Astrocyte (in vitro differentiated cells and primary cell): ENCODE results near the gene KLHL5. TPM values are rescaled to one million over a fixed set of nuclear protein-coding genes. Genes with fewer than 3 reads are reported as not detected.
A peak's percentile ranks its signal among the peaks of the same experiment; 100 is the strongest.

ENCODE experiments used
- DNase-seq: peaks from one replicate; pipeline ENCODE4 v3.0.0-alpha.2; 2010; ENCODE audit warnings: low read depth
- FAIRE-seq: peaks from 2 replicates; lab custom pipeline; 2011; peaks lifted over from hg19 to GRCh38; lab: Jason Lieb, UNC
- H2AFZ ChIP-seq: 2 replicates; pipeline ENCODE4 v1.6.0; 2012; ENCODE audit warnings: low read depth, low read length, inconsistent platforms
- H3K27ac ChIP-seq: 2 replicates; pipeline ENCODE4 v1.5.1; 2011; ENCODE audit warnings: low read depth, low read length, inconsistent platforms
- H3K27me3 ChIP-seq: 2 replicates; pipeline ENCODE4 v1.6.0; 2011; ENCODE audit warnings: low read length, inconsistent platforms; ENCODE audit not compliant: insufficient read depth
- H3K36me3 ChIP-seq: 2 replicates; pipeline ENCODE4 v1.5.1; 2011; ENCODE audit warnings: low read length, inconsistent platforms; ENCODE audit not compliant: insufficient read depth
- H3K4me1 ChIP-seq: 2 replicates; pipeline ENCODE4 v1.5.1; 2011; ENCODE audit warnings: low read length, inconsistent platforms; ENCODE audit not compliant: insufficient read depth
- H3K4me2 ChIP-seq: 2 replicates; pipeline ENCODE4 v1.6.0; 2012; ENCODE audit warnings: low read length, inconsistent platforms
- H3K4me3 ChIP-seq: 2 replicates; pipeline ENCODE4 v1.5.1; 2011; ENCODE audit warnings: low read depth, mild to moderate bottlenecking, low read length, inconsistent platforms; ENCODE audit not compliant: insufficient read depth
- H3K79me2 ChIP-seq: 2 replicates; pipeline ENCODE4 v1.6.0; 2012; ENCODE audit warnings: mild to moderate bottlenecking, low read length, inconsistent platforms; ENCODE audit not compliant: insufficient read depth
- H3K9ac ChIP-seq: 2 replicates; pipeline ENCODE4 v1.6.0; 2012; ENCODE audit warnings: mild to moderate bottlenecking, low read length, inconsistent platforms
- H3K9me3 ChIP-seq: 2 replicates; pipeline ENCODE4 v1.5.1; 2012; ENCODE audit warnings: low read depth, mild to moderate bottlenecking, low read length, inconsistent platforms; ENCODE audit not compliant: insufficient read depth
- H4K20me1 ChIP-seq: 2 replicates; pipeline ENCODE4 v1.6.0; 2012; ENCODE audit warnings: low read length, inconsistent platforms; ENCODE audit not compliant: insufficient read depth
- H3K27ac Mint-ChIP-seq: one replicate; pipeline ENCODE4 v1.8.0; 2021; ENCODE audit warnings: mild to moderate bottlenecking, mixed read lengths; ENCODE audit not compliant: unreplicated experiment
- H3K27me3 Mint-ChIP-seq: one replicate; pipeline ENCODE4 v1.8.0; 2021; ENCODE audit warnings: low read depth, mixed read lengths; ENCODE audit not compliant: unreplicated experiment
- H3K36me3 Mint-ChIP-seq: one replicate; pipeline ENCODE4 v1.8.0; 2021; ENCODE audit warnings: low read depth, mixed read lengths; ENCODE audit not compliant: unreplicated experiment
- H3K4me1 Mint-ChIP-seq: one replicate; pipeline ENCODE4 v1.8.0; 2021; ENCODE audit warnings: low read depth, mixed read lengths; ENCODE audit not compliant: unreplicated experiment
- H3K4me3 Mint-ChIP-seq: one replicate; pipeline ENCODE4 v1.8.0; 2021; ENCODE audit warnings: mild to moderate bottlenecking, moderate library complexity, mixed read lengths; ENCODE audit not compliant: unreplicated experiment
- H3K9me3 Mint-ChIP-seq: one replicate; pipeline ENCODE4 v1.8.0; 2021; ENCODE audit warnings: mild to moderate bottlenecking, mixed read lengths; ENCODE audit not compliant: unreplicated experiment
- EZH2 ChIP-seq: IDR thresholded peaks from 2 replicates; pipeline ENCODE4 v1.6.1; 2012; ENCODE audit warnings: mild to moderate bottlenecking, low read length, inconsistent platforms; ENCODE audit not compliant: insufficient read depth
- total RNA-seq: library from RNA; stranded (reverse); gene quantifications from 2 replicates; pipeline ENCODE4 v1.2.1, GENCODE V29; 2021
- TF ChIP-seq, protein P1 (sequence below): IDR thresholded peaks from 2 replicates; pipeline ENCODE4 v1.5.1; 2011; ENCODE audit warnings: low read depth, mild to moderate bottlenecking, inconsistent platforms, low read length, moderate library complexity; ENCODE audit not compliant: insufficient read depth

The KLHL5 gene
- total RNA-seq, 1 donor from 2014 or later, result 67.5 TPM

DNA sequence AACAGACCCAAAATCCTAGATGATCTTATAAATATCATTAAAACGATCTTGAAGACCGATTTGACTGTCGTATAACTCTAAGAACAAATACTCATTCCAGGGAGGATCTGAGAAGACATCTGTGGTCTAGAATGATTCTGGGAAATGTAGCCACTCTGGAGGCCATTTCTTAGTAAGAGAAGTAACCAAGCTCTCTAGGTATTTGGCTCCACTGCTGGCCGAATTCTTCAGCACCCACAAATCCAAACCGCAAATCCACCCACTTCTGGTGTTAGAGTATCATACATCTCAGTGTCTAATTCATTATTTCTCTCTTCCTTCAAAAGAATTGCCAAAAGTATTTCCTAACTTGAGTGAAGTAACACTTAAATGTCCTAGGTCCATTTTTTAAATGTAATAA is 23.9 kb downstream of the KLHL5 start:
- Mint-ChIP-seq H3K9me3 (no peaks in the 10 kb centered on the region), H3K36me3 (peaks cover 3% of the 10 kb centered on the region), H3K4me3 (no peak overlapping the region), H3K27me3 (no peaks in the 10 kb centered on the region), H3K27ac (no peak overlapping the region), H3K4me1 (no peaks in the 10 kb centered on the region)
- peak; percentile 96 for DNase-seq
- H3K9me3 ChIP-seq, result no peaks in the 10 kb centered on the region
- H3K27ac ChIP-seq, result no peak overlapping the region
- no peak for FAIRE-seq
- peaks cover 21% of the 10 kb centered on the region for H3K36me3 ChIP-seq
- no peaks in the 10 kb centered on the region for H3K4me1 ChIP-seq
- H2AFZ ChIP-seq, result no peak overlapping the region
- H3K4me3 ChIP-seq, result no peak overlapping the region
- H3K79me2 ChIP-seq, result no peaks in the 10 kb centered on the region
- no peaks in the 10 kb centered on the region for H4K20me1 ChIP-seq
- no peak overlapping the region for H3K4me2 ChIP-seq
- no peaks in the 10 kb centered on the region for H3K27me3 ChIP-seq
- no peak for TF ChIP-seq EZH2
- TF ChIP-seq, protein P1, sequence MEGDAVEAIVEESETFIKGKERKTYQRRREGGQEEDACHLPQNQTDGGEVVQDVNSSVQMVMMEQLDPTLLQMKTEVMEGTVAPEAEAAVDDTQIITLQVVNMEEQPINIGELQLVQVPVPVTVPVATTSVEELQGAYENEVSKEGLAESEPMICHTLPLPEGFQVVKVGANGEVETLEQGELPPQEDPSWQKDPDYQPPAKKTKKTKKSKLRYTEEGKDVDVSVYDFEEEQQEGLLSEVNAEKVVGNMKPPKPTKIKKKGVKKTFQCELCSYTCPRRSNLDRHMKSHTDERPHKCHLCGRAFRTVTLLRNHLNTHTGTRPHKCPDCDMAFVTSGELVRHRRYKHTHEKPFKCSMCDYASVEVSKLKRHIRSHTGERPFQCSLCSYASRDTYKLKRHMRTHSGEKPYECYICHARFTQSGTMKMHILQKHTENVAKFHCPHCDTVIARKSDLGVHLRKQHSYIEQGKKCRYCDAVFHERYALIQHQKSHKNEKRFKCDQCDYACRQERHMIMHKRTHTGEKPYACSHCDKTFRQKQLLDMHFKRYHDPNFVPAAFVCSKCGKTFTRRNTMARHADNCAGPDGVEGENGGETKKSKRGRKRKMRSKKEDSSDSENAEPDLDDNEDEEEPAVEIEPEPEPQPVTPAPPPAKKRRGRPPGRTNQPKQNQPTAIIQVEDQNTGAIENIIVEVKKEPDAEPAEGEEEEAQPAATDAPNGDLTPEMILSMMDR, result no peak
- no peak overlapping the region for H3K9ac ChIP-seq

DNA sequence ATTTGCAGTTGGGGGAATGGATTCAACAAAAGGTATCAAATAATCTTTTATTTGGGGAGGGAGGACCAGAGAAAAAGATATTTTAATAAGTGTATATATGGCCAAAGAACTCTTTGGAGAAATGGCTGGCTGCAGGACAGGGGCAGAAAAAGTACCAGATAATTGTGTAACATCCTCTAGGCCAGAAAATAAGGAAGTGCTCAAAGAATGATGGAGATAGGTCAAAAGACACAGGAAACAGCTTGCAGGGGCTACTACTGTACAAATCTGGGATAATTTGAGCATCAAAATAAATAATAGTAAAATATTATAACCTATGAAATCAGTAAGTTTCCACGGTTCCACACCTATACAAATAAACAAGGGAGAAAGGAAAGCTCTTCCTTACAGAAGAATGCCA is 34.8 kb downstream of the KLHL5 start:
- Histone ChIP-seq H3K4me2 (no peak overlapping the region), H3K9me3 (no peaks in the 10 kb centered on the region), H3K9ac (no peak overlapping the region), H4K20me1 (no peaks in the 10 kb centered on the region), H3K79me2 (no peaks in the 10 kb centered on the region), H2AFZ (no peak overlapping the region), H3K27me3 (no peaks in the 10 kb centered on the region), H3K4me3 (no peak overlapping the region), H3K36me3 (peaks cover 17% of the 10 kb centered on the region), H3K27ac (no peak overlapping the region), H3K4me1 (no peaks in the 10 kb centered on the region)
- FAIRE-seq, result no peak
- DNase-seq, result no peak
- H3K27me3 Mint-ChIP-seq, result no peaks in the 10 kb centered on the region
- H3K4me1 Mint-ChIP-seq, result peaks cover 4% of the 10 kb centered on the region
- H3K27ac Mint-ChIP-seq, result no peak overlapping the region
- peaks cover 6% of the 10 kb centered on the region for H3K36me3 Mint-ChIP-seq
- no peak overlapping the region for H3K4me3 Mint-ChIP-seq
- H3K9me3 Mint-ChIP-seq, result no peaks in the 10 kb centered on the region
- TF ChIP-seq, protein P1, result no peak
- no peak for TF ChIP-seq EZH2

DNA sequence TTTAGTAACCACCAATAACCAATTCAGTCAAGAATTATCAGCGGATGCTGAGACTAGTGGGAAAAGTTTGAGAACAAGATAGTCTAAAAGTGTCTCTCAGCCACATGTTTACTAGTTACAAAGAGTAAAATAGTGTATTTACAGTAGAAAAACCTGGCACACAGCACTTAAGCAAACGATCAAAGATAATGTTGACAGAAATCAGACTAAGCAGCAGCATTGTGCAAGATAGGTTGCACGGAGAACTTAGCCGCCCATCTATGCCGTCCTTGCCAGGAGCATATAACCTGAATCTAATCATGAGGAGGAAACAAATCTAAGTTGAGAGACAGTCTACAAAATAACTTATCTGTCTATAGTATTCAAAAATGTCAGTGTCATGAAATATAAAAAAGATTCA is 35.3 kb downstream of the KLHL5 start:
- TF ChIP-seq, protein P1, result no peak
- no peak for TF ChIP-seq EZH2
- H3K9me3 Mint-ChIP-seq, result no peaks in the 10 kb centered on the region
- Histone ChIP-seq H3K9ac (no peak overlapping the region), H3K4me1 (no peaks in the 10 kb centered on the region), H3K4me3 (no peak overlapping the region), H3K36me3 (peaks cover 17% of the 10 kb centered on the region), H3K27ac (no peak overlapping the region), H2AFZ (no peak overlapping the region), H3K9me3 (no peaks in the 10 kb centered on the region), H3K27me3 (no peaks in the 10 kb centered on the region), H3K79me2 (no peaks in the 10 kb centered on the region), H4K20me1 (no peaks in the 10 kb centered on the region), H3K4me2 (no peak overlapping the region)
- H3K27ac Mint-ChIP-seq, result no peak overlapping the region
- DNase-seq (no peak), FAIRE-seq (no peak)
- no peak overlapping the region for H3K4me3 Mint-ChIP-seq
- no peaks in the 10 kb centered on the region for H3K27me3 Mint-ChIP-seq
- peaks cover 4% of the 10 kb centered on the region for H3K4me1 Mint-ChIP-seq
- H3K36me3 Mint-ChIP-seq, result peaks cover 6% of the 10 kb centered on the region
